Measurements from ENCODE around the gene CCDC102A. TPM values are rescaled to one million over a fixed set of nuclear protein-coding genes. Genes with fewer than 3 reads are reported as not detected.

Gene CCDC102A
- total RNA-seq, 1 experiment from 2014 or later = 5.2 TPM

- no peaks in the 10 kb centered on the region for H3K27me3 Mint-ChIP-seq (ENCODE audit: low read depth)
- no peak for ATAC-seq
- no peaks in the 10 kb centered on the region for H3K36me3 Mint-ChIP-seq
- H3K4me3 Mint-ChIP-seq = no peak overlapping the region
- H3K9me3 Mint-ChIP-seq = no peaks in the 10 kb centered on the region
- ChIA-PET CTCF (interaction anchor here (1.0 to 5.8 kb wide), 6 partner anchors 8 to 216 kb away, joined by 3 to 80 read pairs (median 55); partner anchors contain the start of genes DOK4 and POLR2C), POLR2A (no interaction called here)
- H3K4me1 Mint-ChIP-seq = peaks cover 13% of the 10 kb centered on the region; the same call in 1 of the 2 replicates
- H3K27ac Mint-ChIP-seq = no peak overlapping the region
- TF ChIP-seq ZNF317 (CRISPR knock-in tag; IDR thresholded peaks at IDR 0.05; ENCODE audit: borderline replicate concordance, low read depth) = no peak
- no peak for TF ChIP-seq STAT6 (CRISPR knock-in tag; conservative IDR thresholded peaks at IDR 0.05; ENCODE audit: low read depth)
- no peak for TF ChIP-seq CREM (CRISPR knock-in tag; IDR thresholded peaks at IDR 0.05)
- TF ChIP-seq ZNF423 (CRISPR knock-in tag; IDR thresholded peaks at IDR 0.05) = no peak
- TF ChIP-seq MXD4 (CRISPR knock-in tag; IDR thresholded peaks at IDR 0.05; ENCODE audit: borderline replicate concordance) = no peak
- TF ChIP-seq ZSCAN18 (CRISPR knock-in tag; IDR thresholded peaks at IDR 0.05) = no peak
- TF ChIP-seq SP1 (CRISPR knock-in tag; conservative IDR thresholded peaks at IDR 0.05) = no peak
- no peak for TF ChIP-seq SOX15 (CRISPR knock-in tag; IDR thresholded peaks at IDR 0.05)
- TF ChIP-seq AR (CRISPR knock-in tag; IDR thresholded peaks at IDR 0.05) = no peak
- TF ChIP-seq HMGA2 (CRISPR knock-in tag; IDR thresholded peaks at IDR 0.05) = no peak
- no peak for DNase-seq (ENCODE audit: low spot score)
Observed at GRCh38 chr16:57516773-57517172, 19.6 kb downstream of the CCDC102A start.

- ChIA-PET CTCF (interaction anchor here (1.0 to 5.8 kb wide), 5 partner anchors 7 to 215 kb away, joined by 3 to 80 read pairs (median 62); partner anchors contain the start of gene POLR2C), POLR2A (interaction anchor here (0.6 kb wide), 2 partner anchors 18 to 44 kb away, joined by 5 to 6 read pairs; no protein-coding TSS in a partner anchor)
- no peak for TF ChIP-seq ATF6 (CRISPR knock-in tag; IDR thresholded peaks at IDR 0.05)
- TF ChIP-seq ZNF671 (CRISPR knock-in tag; IDR thresholded peaks at IDR 0.05) = no peak
- no peak for TF ChIP-seq JUN (CRISPR knock-in tag; IDR thresholded peaks at IDR 0.05)
- TF ChIP-seq IRF1 (CRISPR knock-in tag; IDR thresholded peaks at IDR 0.05) = no peak
- TF ChIP-seq ZNF532 (CRISPR knock-in tag; IDR thresholded peaks at IDR 0.05; ENCODE audit: borderline replicate concordance) = no peak
- no peak for TF ChIP-seq ZNF396 (CRISPR knock-in tag; IDR thresholded peaks at IDR 0.05; ENCODE audit: borderline replicate concordance)
- no peak for TF ChIP-seq E2F4 (CRISPR knock-in tag; IDR thresholded peaks at IDR 0.05; ENCODE audit: borderline replicate concordance, low read depth)
- DNase-seq (ENCODE audit: low spot score) = no peak
- Mint-ChIP-seq H3K27me3 (ENCODE audit: low read depth) (no peaks in the 10 kb centered on the region), H3K4me1 (peaks cover 13% of the 10 kb centered on the region; the same call in 1 of the 2 replicates), H3K36me3 (no peaks in the 10 kb centered on the region), H3K9me3 (no peaks in the 10 kb centered on the region), H3K27ac (no peak overlapping the region), H3K4me3 (no peak overlapping the region)
- ATAC-seq = no peak
Observed at GRCh38 chr16:57516176-57516725, 20.1 kb downstream of the CCDC102A start.

All from WTC11 (cell line).